Sigmoid colon (tissue), 4 donors: Measurements from ENCODE around the gene DDX39A.

ENCODE experiments used
- CTCF ChIP-seq, 4 experiments: fragments of 450-650 bp in 3 of 4; fragments of 200-600 bp in 1 of 4; IDR thresholded peaks; one replicate each; pipeline ENCODE4 v1.5.1; 2016 to 2019; ENCODE audit warnings: antibody characterized with exemption in 4 of 4, mild to moderate bottlenecking in 3 of 4, moderate library complexity in 2 of 4
- EP300 ChIP-seq, 4 donors: sonication (generic); formaldehyde crosslinking; IDR thresholded peaks; one replicate each; pipeline ENCODE4 v1.6.1; 2017; ENCODE audit warnings: antibody characterized with exemption in 4 of 4

GRCh38 chr19:14395710-14396336 is 23.3 kb downstream of the DDX39A start:
- TF ChIP-seq CTCF (IDR thresholded peaks at IDR 0.05) (no peak), EP300 (IDR thresholded peaks at IDR 0.05) (no peak)
